Ascending aorta (tissue), 2 donors: ENCODE measurements around the gene IL22. TPM values are rescaled to one million over a fixed set of nuclear protein-coding genes. Genes with fewer than 3 reads are reported as not detected.

ENCODE experiments used
- DNase-seq, 2 donors: peaks; one replicate each; pipeline ENCODE4 v3.0.0-alpha.2; 2019; ENCODE audit warnings: low spot score in 2 of 2
- H3K27ac ChIP-seq, 2 donors: fragments of 200-600 bp; sonication (generic); one replicate each; pipeline ENCODE4 v1.5.1; 2016 to 2017; ENCODE audit warnings: mild to moderate bottlenecking in 1 of 2
- H3K27me3 ChIP-seq: fragments of 200-600 bp; sonication (generic); one replicate; pipeline ENCODE4 v1.5.1; 2017
- H3K36me3 ChIP-seq, 2 donors: fragments of 200-600 bp; sonication (generic); one replicate each; pipeline ENCODE4 v1.5.1; 2016
- H3K4me1 ChIP-seq, 2 donors: fragments of 200-600 bp; sonication (generic); one replicate each; pipeline ENCODE4 v1.5.1; 2016 to 2017; ENCODE audit warnings: mild to moderate bottlenecking in 1 of 2
- H3K4me3 ChIP-seq, 2 donors: fragments of 200-600 bp; sonication (generic); one replicate each; pipeline ENCODE4 v1.5.1; 2016 to 2017; ENCODE audit warnings: mild to moderate bottlenecking in 1 of 2
- H3K9me3 ChIP-seq, 2 donors: fragments of 200-600 bp; sonication (generic); one replicate each; pipeline ENCODE4 v1.5.1; 2016
- intact Hi-C: fragments of 100-400 bp; cut with DNase I; formaldehyde crosslinking; loops from one replicate; pipeline ENCODE4 v1.15.1; 2023
- total RNA-seq: library from RNA; depleted of rRNA; stranded (reverse); fragments of >200 nt; gene quantifications from one replicate; pipeline ENCODE4 v1.1.0, GENCODE V29; 2016
- TF ChIP-seq, protein P1 (sequence below), 3 experiments: fragments of 200-600 bp in 2 of 3; fragments of 450-650 bp in 1 of 3; sonication (generic) in 2 of 3; IDR thresholded peaks; one replicate each; pipeline ENCODE4 v1.5.1; 2016 to 2019; ENCODE audit warnings: antibody characterized with exemption in 3 of 3, mild to moderate bottlenecking in 1 of 3, moderate library complexity in 1 of 3

Gene IL22
- total RNA-seq, 1 donor from 2014 or later, result not detected

DNA sequence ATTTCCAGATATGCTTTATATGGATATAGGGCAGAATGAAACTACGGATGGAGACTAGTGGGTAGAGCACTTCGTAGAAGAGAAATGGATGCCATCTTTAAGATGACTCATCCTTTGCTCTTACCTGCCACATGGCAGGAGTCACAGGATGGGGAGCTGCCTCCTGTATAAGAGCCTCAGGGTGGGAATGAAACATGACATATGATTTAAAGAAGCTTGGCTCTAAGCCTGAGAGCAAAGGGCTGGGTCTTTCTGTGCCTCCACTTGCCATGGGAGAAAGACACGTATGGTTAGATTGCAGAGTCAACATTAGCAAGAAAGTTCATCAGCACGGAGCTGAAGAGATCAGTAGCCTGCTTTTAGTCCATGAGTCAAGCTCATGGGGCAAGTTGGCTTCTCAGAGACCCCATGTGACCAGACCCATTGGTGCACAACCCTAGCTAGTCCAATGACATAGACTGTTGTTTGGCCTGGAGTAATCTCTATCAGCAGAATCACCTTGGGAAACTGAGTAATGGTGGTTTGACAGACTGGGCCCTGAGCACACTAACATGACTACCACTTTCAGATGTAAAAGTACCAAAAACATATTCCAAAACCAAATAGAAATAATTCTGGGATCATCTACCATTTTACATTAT is 38.1 kb upstream of the IL22 start:
- Histone ChIP-seq H3K9me3 (no peaks in the 10 kb centered on the region), H3K27me3 (no peaks in the 10 kb centered on the region), H3K4me3 (no peak overlapping the region), H3K27ac (no peak overlapping the region), H3K36me3 (no peaks in the 10 kb centered on the region), H3K4me1 (no peaks in the 10 kb centered on the region)
- intact Hi-C loops, result no loop called here
- TF ChIP-seq, protein P1, sequence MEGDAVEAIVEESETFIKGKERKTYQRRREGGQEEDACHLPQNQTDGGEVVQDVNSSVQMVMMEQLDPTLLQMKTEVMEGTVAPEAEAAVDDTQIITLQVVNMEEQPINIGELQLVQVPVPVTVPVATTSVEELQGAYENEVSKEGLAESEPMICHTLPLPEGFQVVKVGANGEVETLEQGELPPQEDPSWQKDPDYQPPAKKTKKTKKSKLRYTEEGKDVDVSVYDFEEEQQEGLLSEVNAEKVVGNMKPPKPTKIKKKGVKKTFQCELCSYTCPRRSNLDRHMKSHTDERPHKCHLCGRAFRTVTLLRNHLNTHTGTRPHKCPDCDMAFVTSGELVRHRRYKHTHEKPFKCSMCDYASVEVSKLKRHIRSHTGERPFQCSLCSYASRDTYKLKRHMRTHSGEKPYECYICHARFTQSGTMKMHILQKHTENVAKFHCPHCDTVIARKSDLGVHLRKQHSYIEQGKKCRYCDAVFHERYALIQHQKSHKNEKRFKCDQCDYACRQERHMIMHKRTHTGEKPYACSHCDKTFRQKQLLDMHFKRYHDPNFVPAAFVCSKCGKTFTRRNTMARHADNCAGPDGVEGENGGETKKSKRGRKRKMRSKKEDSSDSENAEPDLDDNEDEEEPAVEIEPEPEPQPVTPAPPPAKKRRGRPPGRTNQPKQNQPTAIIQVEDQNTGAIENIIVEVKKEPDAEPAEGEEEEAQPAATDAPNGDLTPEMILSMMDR (IDR thresholded peaks at IDR 0.05), result no peak
- DNase-seq, result no peak

DNA sequence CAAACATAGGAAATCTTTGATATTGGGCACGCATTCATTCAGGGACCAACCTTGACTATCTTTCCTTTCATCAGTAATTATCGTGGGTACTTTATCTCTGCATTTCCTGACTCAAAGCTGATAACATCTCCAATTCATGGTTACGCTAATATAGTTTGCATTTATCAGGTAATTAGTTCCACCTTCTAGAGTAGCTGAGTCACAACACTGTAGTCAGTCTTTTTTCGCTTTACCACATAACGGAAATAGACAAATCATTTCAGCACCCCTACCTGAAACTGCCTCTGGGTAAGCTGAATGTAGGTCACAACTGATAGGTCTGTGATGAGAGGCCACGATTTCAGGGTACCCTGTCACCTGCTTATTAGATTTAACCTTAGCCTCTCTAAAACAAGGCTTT is 36.7 kb upstream of the IL22 start:
- Histone ChIP-seq H3K27ac (no peak overlapping the region), H3K9me3 (no peaks in the 10 kb centered on the region), H3K4me1 (no peaks in the 10 kb centered on the region), H3K36me3 (no peaks in the 10 kb centered on the region), H3K4me3 (no peak overlapping the region), H3K27me3 (no peaks in the 10 kb centered on the region)
- TF ChIP-seq, protein P1 (IDR thresholded peaks at IDR 0.05), result no peak
- intact Hi-C loops, result no loop called here
- no peak for DNase-seq

DNA sequence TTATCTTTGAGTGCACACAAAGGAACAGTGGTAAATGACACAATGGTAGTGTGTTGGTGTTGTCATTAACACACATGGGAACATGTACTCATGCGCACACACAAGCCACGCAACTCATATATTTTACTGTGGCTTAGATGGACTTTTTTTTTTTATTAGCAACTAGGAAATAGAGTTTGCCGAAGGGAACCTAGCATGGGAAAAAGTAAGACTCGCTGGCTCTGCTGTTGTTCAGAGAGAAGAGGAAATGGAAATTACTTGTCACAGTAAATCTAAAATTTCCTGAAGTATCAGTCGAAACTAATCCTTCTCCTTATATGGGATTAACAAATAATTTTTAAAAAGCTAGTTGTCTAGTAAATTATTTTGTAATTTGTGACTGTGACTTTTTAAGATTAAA is 33.7 kb upstream of the IL22 start:
- no peak overlapping the region for H3K27ac ChIP-seq
- no peak overlapping the region for H3K4me3 ChIP-seq
- H3K36me3 ChIP-seq, result no peaks in the 10 kb centered on the region
- no peaks in the 10 kb centered on the region for H3K9me3 ChIP-seq
- H3K4me1 ChIP-seq, result no peaks in the 10 kb centered on the region
- no peak for DNase-seq
- intact Hi-C loops, result no loop called here
- H3K27me3 ChIP-seq, result no peaks in the 10 kb centered on the region
- TF ChIP-seq, protein P1 (IDR thresholded peaks at IDR 0.05), result no peak

DNA sequence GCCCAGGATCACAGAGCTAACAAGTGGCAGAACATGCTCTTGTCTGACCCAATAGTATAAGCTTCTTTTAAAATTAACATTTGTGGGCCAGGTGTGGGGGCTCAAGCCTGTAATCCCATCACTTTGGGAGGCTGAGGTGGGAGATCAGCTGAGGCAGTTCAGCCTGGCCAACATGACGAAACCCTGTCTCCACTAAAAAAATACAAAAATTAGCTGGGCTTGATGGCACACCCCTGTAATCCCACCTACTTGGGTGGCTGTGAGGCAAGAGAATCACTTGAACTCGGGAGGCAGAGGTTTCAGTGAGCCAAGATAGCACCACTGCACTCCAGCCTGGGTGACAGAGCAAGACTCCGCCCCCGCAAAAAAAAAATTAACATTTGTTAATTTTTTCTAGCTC is 33.0 kb upstream of the IL22 start:
- no peak overlapping the region for H3K4me3 ChIP-seq
- H3K36me3 ChIP-seq, result no peaks in the 10 kb centered on the region

DNA sequence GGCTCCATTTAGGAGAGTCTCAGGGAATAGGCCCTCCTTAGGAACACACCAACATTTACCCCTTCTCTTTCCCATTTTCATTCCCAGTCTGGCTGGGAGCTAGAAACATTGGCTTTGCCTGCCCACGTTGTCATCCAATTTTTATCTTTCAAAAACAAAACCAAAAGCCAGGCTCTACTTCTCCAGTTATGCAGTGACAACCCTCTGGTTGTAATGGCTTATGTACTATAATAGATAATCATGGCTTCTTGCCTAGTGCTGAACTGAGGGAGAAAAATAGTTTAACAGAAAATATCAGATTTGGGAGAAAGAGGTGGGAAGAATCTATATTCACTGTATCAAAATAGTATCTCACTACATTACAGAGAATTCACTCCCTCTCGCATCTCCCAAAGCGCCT is 32.1 kb upstream of the IL22 start:
- Histone ChIP-seq H3K9me3 (no peaks in the 10 kb centered on the region), H3K36me3 (no peaks in the 10 kb centered on the region), H3K27me3 (no peaks in the 10 kb centered on the region), H3K4me1 (no peaks in the 10 kb centered on the region), H3K27ac (no peak overlapping the region), H3K4me3 (no peak overlapping the region)
- TF ChIP-seq, protein P1 (IDR thresholded peaks at IDR 0.05), result no peak
- no peak for DNase-seq
- intact Hi-C loops, result no loop called here

More for the DNA sequence above, 33.0 kb upstream of the IL22 start:
- Histone ChIP-seq H3K27ac (no peak overlapping the region), H3K27me3 (no peaks in the 10 kb centered on the region), H3K9me3 (no peaks in the 10 kb centered on the region), H3K4me1 (no peaks in the 10 kb centered on the region)
- DNase-seq, result no peak
- intact Hi-C loops, result no loop called here
- TF ChIP-seq, protein P1 (IDR thresholded peaks at IDR 0.05), result no peak
